ENCODE measurements around the gene TEDC2. TPM values are rescaled to one million over a fixed set of nuclear protein-coding genes. Genes with fewer than 3 reads are reported as not detected.

Gene TEDC2
- total and polyA plus RNA-seq, 9 of the 15 experiments (the other 6 are each of a cell fraction or from before 2014, with no cell fraction given) = 0.75 to 57.0 (median 17.6) TPM

GRCh38 chr16:2511996-2512734 is 52.3 kb downstream of the TEDC2 start (continued):
- TF ChIP-seq ZNF24 (IDR thresholded peaks at IDR 0.05) (no peak), ZNF143 (CRISPR knock-in tag; IDR thresholded peaks at IDR 0.05) (0 out of 2 replicates have a peak, but pooled peaks have one; percentile 20)

GRCh38 chr16:2512735-2513404 is 53.0 kb downstream of the TEDC2 start:
- Histone ChIP-seq H3K79me2 (ENCODE audit: control insufficient read depth, insufficient read depth, low read length) (peaks cover 48% of the 10 kb centered on the region), H4K20me1 (replicated peaks; ENCODE audit: control insufficient read depth, insufficient read depth, low read length) (peaks cover 30% of the 10 kb centered on the region), H3K27ac (ENCODE audit: extremely low read depth, low read depth, low read length) (peak overlapping the region; percentile 96), H2AFZ (ENCODE audit: low read depth, low read length) (peak overlapping the region; percentile 80), H3K9me1 (ENCODE audit: control insufficient read depth, insufficient read depth, low read length) (peaks cover 3% of the 10 kb centered on the region), H3K4me3 (peak overlapping the region; percentile 98), H3K9me3 (replicated peaks; ENCODE audit: control insufficient read depth, insufficient read depth, low read depth, low read length) (no peaks in the 10 kb centered on the region), H3K36me3 (ENCODE audit: control insufficient read depth, insufficient read depth, low read length) (peaks cover 24% of the 10 kb centered on the region), H3K9ac (ENCODE audit: insufficient read depth in 1 of 2, low read depth in 2 of 2, low read length in 2 of 2) (peak overlapping the region; percentile 90 to 96), H3K4me2 (ENCODE audit: insufficient read depth, low read length) (peak overlapping the region; percentile 94), H3K27me3 (ENCODE audit: control insufficient read depth in 2 of 2, insufficient read depth in 2 of 2, low read length in 2 of 2) (no peaks in the 10 kb centered on the region), H3K4me1 (replicated peaks in 1 of 2; ENCODE audit: control insufficient read depth in 2 of 2, insufficient read depth in 2 of 2, low read length in 2 of 2) (peaks cover 50 to 87% of the 10 kb centered on the region in 2 experiments)
- peak in 3 of 4 experiments; percentile 37 to 47 (median 44) for DNase-seq (ENCODE audit: extremely low read depth in 1 of 4, low spot score in 3 of 4)
- peak; percentile 4; the same call in 2 of the 3 replicates for ATAC-seq
- POLR2A ChIA-PET = interaction anchor here (0.6 to 1.3 kb wide), 5 partner anchors 47 to 640 kb away, joined by 3 to 5 read pairs (median 3); no protein-coding TSS in a partner anchor
- intact Hi-C loops (cut with micrococcal nuclease) (no loop called here), in situ Hi-C loops (cut with MboI) (no loop called here)
- no peak for FAIRE-seq
- CTCF ChIA-PET (ENCODE audit: low intra/inter-chr PET ratio) = no interaction called here
- BruUV-seq (replicated peaks) = no TSS peak
- WGBS (ENCODE audit: insufficient coverage, low coverage, missing lambda C conversion rate) = 39% methylated on average over 13 of the region's 15 CpGs
- TF ChIP-seq MYNN (IDR thresholded peaks at IDR 0.05) (no peak), MYNN (CRISPR knock-in tag; IDR thresholded peaks at IDR 0.05) (no peak), KHSRP (IDR thresholded peaks at IDR 0.05) (no peak), ELK1 (CRISPR knock-in tag; IDR thresholded peaks at IDR 0.05) (no peak), SPI1 (IDR thresholded peaks at IDR 0.05; ENCODE audit: borderline replicate concordance, low read depth, low read length) (no peak), STAT5B (CRISPR knock-in tag; IDR thresholded peaks at IDR 0.05) (no peak), MTA2 (IDR thresholded peaks at IDR 0.05; ENCODE audit: low read depth) (0 out of 2 replicates have a peak, but pooled peaks have one; percentile 1), FOXP1 (CRISPR knock-in tag; IDR thresholded peaks at IDR 0.05) (no peak), EGR1 (conservative IDR thresholded peaks at IDR 0.05) (peak; percentile 45), CHD4 (IDR thresholded peaks at IDR 0.05; ENCODE audit: insufficient read depth, insufficient replicate concordance, low read depth, low read length, poor library complexity, severe bottlenecking) (no peak)
- TF ChIP-seq, protein P1, sequence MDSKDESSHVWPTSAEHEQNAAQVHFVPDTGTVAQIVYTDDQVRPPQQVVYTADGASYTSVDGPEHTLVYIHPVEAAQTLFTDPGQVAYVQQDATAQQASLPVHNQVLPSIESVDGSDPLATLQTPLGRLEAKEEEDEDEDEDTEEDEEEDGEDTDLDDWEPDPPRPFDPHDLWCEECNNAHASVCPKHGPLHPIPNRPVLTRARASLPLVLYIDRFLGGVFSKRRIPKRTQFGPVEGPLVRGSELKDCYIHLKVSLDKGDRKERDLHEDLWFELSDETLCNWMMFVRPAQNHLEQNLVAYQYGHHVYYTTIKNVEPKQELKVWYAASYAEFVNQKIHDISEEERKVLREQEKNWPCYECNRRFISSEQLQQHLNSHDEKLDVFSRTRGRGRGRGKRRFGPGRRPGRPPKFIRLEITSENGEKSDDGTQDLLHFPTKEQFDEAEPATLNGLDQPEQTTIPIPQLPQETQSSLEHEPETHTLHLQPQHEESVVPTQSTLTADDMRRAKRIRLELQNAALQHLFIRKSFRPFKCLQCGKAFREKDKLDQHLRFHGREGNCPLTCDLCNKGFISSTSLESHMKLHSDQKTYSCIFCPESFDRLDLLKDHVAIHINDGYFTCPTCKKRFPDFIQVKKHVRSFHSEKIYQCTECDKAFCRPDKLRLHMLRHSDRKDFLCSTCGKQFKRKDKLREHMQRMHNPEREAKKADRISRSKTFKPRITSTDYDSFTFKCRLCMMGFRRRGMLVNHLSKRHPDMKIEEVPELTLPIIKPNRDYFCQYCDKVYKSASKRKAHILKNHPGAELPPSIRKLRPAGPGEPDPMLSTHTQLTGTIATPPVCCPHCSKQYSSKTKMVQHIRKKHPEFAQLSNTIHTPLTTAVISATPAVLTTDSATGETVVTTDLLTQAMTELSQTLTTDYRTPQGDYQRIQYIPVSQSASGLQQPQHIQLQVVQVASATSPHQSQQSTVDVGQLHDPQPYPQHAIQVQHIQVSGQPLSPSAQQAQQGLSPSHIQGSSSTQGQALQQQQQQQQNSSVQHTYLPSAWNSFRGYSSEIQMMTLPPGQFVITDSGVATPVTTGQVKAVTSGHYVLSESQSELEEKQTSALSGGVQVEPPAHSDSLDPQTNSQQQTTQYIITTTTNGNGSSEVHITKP (IDR thresholded peaks at IDR 0.05; ENCODE audit: partially characterized antibody) = no peak

Data from K562 (cell line).